Ovary (tissue), 3 donors: Measurements from ENCODE around the gene THOC2.

Experiments
- EP300 ChIP-seq: sonication (generic); formaldehyde crosslinking; IDR thresholded peaks from one replicate; pipeline ENCODE4 v1.6.1; 2017; ENCODE audit warnings: antibody characterized with exemption
- TF ChIP-seq, protein P1 (sequence below), 3 donors: fragments of 450-650 bp in 2 of 3; fragments of 200-600 bp in 1 of 3; IDR thresholded peaks; one replicate each; pipeline versions ENCODE4 v1.5.1 to v1.8.0; 2016 to 2022; ENCODE audit warnings: antibody characterized with exemption in 3 of 3, mild to moderate bottlenecking in 1 of 3
- donor health status: DM: no; HTN: no; CAD: no.

DNA sequence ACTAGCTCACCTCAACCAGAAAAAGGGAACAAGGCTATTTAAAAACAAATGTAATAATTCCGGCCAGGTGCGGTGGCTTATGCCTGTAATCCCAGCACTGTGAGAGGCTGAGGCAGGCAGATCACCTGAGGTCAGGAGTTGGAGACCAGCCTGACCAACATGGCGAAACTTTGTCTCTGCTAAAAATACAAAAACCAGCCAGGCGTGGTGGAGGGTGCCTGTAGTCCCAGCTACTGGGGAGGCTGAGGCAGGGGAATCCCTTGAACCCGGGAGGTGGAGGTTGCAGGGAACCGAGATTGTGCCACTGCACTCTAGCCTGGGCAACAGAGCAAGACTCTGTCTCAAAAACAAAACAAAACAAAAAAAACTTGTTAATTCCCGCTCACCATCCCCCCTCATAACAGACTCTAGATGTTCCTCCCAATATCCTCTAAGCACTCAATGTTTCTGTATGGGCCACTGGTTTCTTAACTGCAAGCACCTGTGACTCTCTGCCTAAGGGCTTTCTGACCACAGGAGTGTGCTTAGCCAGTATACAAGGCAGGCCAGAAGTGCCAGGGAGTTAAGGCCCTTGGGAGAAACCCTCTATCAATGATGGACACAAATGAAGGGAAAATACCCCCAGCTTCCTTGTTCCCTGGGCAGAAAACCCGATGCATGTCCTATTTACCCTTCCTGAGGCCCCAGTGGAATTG, 21.0 kb upstream of the THOC2 start:
- TF ChIP-seq, protein P1, sequence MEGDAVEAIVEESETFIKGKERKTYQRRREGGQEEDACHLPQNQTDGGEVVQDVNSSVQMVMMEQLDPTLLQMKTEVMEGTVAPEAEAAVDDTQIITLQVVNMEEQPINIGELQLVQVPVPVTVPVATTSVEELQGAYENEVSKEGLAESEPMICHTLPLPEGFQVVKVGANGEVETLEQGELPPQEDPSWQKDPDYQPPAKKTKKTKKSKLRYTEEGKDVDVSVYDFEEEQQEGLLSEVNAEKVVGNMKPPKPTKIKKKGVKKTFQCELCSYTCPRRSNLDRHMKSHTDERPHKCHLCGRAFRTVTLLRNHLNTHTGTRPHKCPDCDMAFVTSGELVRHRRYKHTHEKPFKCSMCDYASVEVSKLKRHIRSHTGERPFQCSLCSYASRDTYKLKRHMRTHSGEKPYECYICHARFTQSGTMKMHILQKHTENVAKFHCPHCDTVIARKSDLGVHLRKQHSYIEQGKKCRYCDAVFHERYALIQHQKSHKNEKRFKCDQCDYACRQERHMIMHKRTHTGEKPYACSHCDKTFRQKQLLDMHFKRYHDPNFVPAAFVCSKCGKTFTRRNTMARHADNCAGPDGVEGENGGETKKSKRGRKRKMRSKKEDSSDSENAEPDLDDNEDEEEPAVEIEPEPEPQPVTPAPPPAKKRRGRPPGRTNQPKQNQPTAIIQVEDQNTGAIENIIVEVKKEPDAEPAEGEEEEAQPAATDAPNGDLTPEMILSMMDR (IDR thresholded peaks at IDR 0.05), result no peak
- no peak for TF ChIP-seq EP300
